Left ventricle myocardium inferior (tissue), 1 donor: ENCODE measurements around the gene C19orf25. TPM values are rescaled to one million over a fixed set of nuclear protein-coding genes. Genes with fewer than 3 reads are reported as not detected.

ENCODE experiments used
- DNase-seq: peaks from one replicate; pipeline ENCODE4 v3.0.0-alpha.2; 2020
- H3K27ac ChIP-seq: fragments of 200-600 bp; replicated peaks from 2 replicates; pipeline ENCODE4 v1.8.0; 2021
- H3K27me3 ChIP-seq: fragments of 200-600 bp; 2 replicates; pipeline ENCODE4 v1.8.0; 2021; ENCODE audit warnings: low read depth
- H3K36me3 ChIP-seq: fragments of 200-600 bp; 2 replicates; pipeline ENCODE4 v1.8.0; 2021
- H3K4me1 ChIP-seq: fragments of 200-600 bp; 2 replicates; pipeline ENCODE4 v1.8.0; 2021
- H3K4me3 ChIP-seq: fragments of 200-600 bp; 2 replicates; pipeline ENCODE4 v1.8.0; 2021; ENCODE audit warnings: mild to moderate bottlenecking, moderate library complexity
- H3K9me3 ChIP-seq: fragments of 200-600 bp; replicated peaks from 2 replicates; pipeline ENCODE4 v1.8.0; 2021
- intact Hi-C: fragments of 100-400 bp; cut with micrococcal nuclease; formaldehyde crosslinking; loops from one replicate; pipeline ENCODE4 v1.11.0; 2022
- total RNA-seq: library from RNA; stranded (reverse); fragmentation: NEBNext Ultra II Directional; extraction: Animal tissue kit (Norgen Biotek cat#: 25700); gene quantifications from one replicate; pipeline ENCODE4 v1.2.1, GENCODE V29; 2021
- TF ChIP-seq, protein P1 (sequence below): fragments of 200-600 bp; IDR thresholded peaks from 2 replicates; pipeline ENCODE4 v1.8.0; 2021; ENCODE audit warnings: antibody characterized with exemption, mild to moderate bottlenecking, borderline replicate concordance
- donor health status: DM: no; HTN: yes; CAD: no; lungs with severe emphysema.

Gene C19orf25
- total RNA-seq, 1 donor from 2014 or later = 16.1 TPM

DNA sequence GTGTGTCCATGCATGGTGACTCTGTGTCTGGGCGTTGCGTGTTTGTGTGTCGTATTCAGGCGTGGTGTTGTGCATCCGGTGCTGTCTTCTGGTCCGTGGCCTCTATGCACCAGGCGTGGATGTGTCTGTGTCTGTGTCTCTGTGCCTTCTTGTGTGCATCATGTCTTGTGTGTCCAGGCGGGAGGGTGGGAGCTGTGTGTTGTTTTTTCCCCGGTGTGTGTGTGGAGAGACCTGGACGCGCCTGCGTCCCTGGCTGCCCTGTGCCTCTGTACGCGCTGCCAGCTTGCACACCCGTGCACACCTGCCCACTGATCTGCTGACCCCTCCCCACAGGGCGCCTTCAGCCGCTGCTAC lies 45.9 kb upstream of the C19orf25 start:
- peaks cover 13% of the 10 kb centered on the region for H3K4me1 ChIP-seq
- H3K9me3 ChIP-seq = no peaks in the 10 kb centered on the region
- H3K27me3 ChIP-seq = peaks cover 82% of the 10 kb centered on the region
- no peak for DNase-seq
- H3K36me3 ChIP-seq = no peaks in the 10 kb centered on the region
- TF ChIP-seq, protein P1, sequence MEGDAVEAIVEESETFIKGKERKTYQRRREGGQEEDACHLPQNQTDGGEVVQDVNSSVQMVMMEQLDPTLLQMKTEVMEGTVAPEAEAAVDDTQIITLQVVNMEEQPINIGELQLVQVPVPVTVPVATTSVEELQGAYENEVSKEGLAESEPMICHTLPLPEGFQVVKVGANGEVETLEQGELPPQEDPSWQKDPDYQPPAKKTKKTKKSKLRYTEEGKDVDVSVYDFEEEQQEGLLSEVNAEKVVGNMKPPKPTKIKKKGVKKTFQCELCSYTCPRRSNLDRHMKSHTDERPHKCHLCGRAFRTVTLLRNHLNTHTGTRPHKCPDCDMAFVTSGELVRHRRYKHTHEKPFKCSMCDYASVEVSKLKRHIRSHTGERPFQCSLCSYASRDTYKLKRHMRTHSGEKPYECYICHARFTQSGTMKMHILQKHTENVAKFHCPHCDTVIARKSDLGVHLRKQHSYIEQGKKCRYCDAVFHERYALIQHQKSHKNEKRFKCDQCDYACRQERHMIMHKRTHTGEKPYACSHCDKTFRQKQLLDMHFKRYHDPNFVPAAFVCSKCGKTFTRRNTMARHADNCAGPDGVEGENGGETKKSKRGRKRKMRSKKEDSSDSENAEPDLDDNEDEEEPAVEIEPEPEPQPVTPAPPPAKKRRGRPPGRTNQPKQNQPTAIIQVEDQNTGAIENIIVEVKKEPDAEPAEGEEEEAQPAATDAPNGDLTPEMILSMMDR = no peak
- no peak overlapping the region for H3K4me3 ChIP-seq
- intact Hi-C loops = no loop called here
- H3K27ac ChIP-seq = no peak overlapping the region

DNA sequence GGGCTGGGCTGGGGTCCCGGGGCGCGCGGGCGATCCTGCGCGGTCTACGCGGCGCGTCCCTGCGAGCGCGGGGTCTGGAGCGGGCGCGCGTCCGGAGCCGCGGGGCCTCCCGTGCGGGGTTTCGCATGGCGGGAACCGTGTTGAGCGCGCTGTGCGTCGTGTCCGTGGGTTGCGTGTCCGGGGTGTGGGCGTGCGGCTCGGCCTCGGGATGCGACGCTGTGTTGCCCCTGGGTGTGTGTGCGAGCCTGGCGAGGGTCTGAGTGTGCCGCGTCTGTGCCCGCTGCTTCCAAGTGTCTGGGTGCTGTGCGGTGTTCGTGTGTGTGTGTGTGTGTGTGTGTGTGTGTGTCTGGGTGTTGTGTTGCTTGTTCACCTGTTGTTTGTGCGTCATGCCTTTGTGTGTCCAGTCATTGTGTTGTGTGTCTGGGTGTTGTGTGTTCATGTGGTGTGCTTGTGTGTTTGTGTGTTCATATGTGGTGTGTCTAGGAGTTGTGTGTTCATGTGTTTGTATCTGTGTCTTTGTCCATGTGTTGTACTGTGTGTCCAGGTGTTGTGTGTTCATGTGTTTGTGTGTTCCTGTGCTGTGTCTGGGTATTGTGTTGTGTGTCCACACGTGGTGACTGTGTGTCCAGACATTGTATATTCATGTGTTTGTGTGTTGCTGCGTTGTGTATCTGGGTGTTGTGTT lies 45.4 kb upstream of the C19orf25 start:
- Histone ChIP-seq H3K27ac (no peak overlapping the region), H3K36me3 (no peaks in the 10 kb centered on the region), H3K4me3 (peak overlapping the region; percentile 46), H3K27me3 (peaks cover 78% of the 10 kb centered on the region), H3K4me1 (peaks cover 13% of the 10 kb centered on the region), H3K9me3 (no peaks in the 10 kb centered on the region)
- TF ChIP-seq, protein P1 = no peak
- no peak for DNase-seq
- intact Hi-C loops = no loop called here

DNA sequence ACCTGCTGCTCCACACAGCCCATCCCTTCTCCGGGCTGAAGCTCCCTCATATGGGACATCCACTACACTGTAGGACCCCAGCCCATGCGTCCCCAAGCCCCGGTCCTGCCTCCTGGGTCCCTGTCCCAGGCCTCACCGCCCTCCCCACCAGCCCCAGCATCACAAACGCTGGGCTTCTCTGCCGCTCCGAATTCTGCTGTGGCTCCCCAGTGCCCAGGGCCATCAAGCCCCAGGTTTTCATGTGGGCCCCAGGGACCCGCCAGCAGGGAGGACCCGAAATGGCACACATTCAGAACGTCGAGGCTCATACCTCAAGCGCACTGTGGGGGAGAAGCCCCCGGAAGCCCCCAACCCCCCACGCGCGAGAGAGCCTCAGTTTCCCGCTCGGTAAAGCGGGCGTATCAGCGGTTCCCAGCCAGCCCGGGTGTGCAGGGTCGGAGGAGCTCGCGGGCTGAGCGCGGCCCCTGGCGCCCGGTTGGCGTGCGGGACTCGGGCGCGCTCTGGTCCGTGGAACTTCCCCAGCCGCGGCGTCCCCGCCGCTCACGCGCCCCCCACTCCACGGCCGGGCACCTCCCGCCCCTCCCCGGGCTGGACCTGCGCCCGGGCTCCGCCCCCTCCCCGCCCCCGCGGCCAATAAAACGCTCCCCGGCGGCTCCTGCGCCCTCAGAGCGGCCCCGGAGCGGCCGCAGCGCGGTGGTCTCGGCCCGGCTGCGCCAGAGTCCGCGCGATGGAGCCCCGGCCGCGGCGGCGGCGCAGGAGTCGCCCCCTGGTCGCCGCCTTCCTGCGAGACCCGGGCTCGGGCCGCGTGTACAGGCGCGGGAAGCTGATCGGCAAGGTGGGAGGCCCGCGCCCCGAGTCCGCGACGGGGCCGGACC lies 44.6 kb upstream of the C19orf25 start, which contains the start of gene PLK5:
Gene PLK5, plus strand, starts transcription at position 666 of the 875 bp plus-strand sequence. CDS start 2,920 bp downstream, outside the sequence.
- DNase-seq = no peak
- TF ChIP-seq, protein P1 = peak; percentile 27
- Histone ChIP-seq H3K36me3 (no peaks in the 10 kb centered on the region), H3K27me3 (peaks cover 70% of the 10 kb centered on the region), H3K4me1 (peaks cover 13% of the 10 kb centered on the region), H3K4me3 (peak within 1 kb of the TSS; percentile 46), H3K9me3 (no peaks in the 10 kb centered on the region), H3K27ac (no peak within 1 kb of the TSS)
- intact Hi-C loops = no loop called here

DNA sequence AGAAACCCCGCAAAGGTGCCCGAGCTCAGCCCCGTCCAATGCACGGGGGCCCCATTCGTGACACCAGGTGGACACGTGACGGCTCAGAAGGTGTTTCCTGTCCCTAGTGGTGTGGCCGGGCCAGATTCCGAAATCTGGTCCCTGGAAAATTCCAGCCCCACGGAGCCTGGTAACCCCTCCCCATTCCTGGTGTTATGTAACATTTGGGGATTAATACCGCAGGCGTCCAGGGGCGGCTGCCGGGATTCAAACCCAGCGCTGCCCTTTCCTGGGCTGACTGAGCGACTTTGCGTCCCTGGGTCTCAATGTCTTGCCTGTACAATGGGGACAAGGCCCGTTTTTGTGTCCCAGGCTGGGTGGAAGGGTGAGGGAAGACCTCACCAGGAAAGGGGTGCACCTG lies 43.8 kb upstream of the C19orf25 start:
- DNase-seq = no peak
- Histone ChIP-seq H3K4me1 (peaks cover 13% of the 10 kb centered on the region), H3K27ac (no peak overlapping the region), H3K9me3 (no peaks in the 10 kb centered on the region), H3K27me3 (peaks cover 65% of the 10 kb centered on the region), H3K36me3 (no peaks in the 10 kb centered on the region), H3K4me3 (no peak overlapping the region)
- intact Hi-C loops = no loop called here
- TF ChIP-seq, protein P1 = no peak

DNA sequence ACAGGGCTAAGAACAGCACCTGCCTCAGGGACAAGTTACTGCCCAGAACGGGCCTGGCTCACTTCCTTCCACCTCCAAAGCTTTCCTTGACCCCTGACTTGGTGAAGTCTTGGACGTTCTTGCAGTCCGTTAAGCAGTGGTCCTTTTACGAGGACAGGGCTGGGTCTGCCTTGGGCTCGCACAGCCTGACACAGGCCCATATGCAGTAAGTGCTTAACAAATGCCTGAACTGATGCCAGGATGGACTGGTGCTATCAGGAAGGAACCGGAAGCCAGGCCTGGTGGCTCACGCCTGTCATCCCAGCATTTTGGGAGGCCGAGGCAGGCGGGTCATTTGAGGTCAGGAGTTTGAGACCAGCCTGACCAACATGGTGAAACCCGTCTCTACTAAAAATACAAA lies 43.0 kb upstream of the C19orf25 start:
- Histone ChIP-seq H3K36me3 (no peaks in the 10 kb centered on the region), H3K9me3 (no peaks in the 10 kb centered on the region), H3K27me3 (peaks cover 57% of the 10 kb centered on the region), H3K27ac (peak overlapping the region; percentile 54), H3K4me1 (peaks cover 13% of the 10 kb centered on the region), H3K4me3 (no peak overlapping the region)
- intact Hi-C loops = no loop called here
- DNase-seq = no peak
- TF ChIP-seq, protein P1 = no peak
